ENCODE data around the gene AGBL3.

DNA sequence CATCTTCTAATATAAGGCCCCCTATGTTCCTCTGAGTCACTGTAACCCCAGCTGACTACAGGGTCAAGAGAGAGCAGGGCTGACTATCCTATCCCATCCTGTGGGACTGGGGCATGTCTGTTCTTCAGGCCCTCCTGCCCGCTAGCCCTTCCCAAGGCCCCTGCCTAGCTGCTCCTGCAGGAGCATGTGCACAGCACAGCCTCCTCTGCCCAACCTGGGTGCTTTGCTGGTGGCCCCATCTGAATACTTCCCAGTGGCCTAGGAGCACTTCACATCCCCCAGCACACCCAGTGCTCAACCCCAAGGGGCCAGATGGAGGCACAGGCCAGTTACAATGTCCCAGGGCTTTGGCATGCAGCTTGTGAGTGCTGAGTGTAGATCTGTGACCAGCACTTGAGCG lies 37.3 kb downstream of the AGBL3 start:
- TF ChIP-seq, protein P1, sequence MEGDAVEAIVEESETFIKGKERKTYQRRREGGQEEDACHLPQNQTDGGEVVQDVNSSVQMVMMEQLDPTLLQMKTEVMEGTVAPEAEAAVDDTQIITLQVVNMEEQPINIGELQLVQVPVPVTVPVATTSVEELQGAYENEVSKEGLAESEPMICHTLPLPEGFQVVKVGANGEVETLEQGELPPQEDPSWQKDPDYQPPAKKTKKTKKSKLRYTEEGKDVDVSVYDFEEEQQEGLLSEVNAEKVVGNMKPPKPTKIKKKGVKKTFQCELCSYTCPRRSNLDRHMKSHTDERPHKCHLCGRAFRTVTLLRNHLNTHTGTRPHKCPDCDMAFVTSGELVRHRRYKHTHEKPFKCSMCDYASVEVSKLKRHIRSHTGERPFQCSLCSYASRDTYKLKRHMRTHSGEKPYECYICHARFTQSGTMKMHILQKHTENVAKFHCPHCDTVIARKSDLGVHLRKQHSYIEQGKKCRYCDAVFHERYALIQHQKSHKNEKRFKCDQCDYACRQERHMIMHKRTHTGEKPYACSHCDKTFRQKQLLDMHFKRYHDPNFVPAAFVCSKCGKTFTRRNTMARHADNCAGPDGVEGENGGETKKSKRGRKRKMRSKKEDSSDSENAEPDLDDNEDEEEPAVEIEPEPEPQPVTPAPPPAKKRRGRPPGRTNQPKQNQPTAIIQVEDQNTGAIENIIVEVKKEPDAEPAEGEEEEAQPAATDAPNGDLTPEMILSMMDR (IDR thresholded peaks at IDR 0.05; ENCODE audit: low read depth, low read length, missing input control): no peak
- TF ChIP-seq RAD21 (IDR thresholded peaks at IDR 0.05): no peak

Measured in liver (tissue), 3 donors.